ENCODE results near the gene NQO2.

DNA sequence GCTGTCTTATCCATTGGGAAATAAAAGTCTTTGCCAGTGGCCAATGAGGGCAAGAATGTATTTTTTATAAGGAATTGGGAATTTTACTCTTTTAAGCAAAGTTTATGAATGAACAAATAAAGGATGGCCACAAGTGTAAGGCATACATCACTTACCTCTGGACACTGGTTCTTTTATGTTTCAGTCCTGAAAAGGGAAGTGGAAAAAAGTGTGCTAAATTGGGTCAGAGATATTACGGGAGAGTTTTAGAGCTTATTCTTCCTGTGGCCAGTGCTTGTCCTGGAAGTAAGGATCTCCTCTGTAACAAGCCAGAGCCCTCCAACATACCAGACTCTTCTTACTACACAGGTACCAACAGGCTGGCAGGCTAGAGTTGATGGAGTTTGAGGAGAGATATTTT lies 46.1 kb downstream of the NQO2 start:
- no peak for TF ChIP-seq EZH2 (IDR thresholded peaks at IDR 0.05; ENCODE audit: borderline replicate concordance, low read length)
- TF ChIP-seq, protein P1, sequence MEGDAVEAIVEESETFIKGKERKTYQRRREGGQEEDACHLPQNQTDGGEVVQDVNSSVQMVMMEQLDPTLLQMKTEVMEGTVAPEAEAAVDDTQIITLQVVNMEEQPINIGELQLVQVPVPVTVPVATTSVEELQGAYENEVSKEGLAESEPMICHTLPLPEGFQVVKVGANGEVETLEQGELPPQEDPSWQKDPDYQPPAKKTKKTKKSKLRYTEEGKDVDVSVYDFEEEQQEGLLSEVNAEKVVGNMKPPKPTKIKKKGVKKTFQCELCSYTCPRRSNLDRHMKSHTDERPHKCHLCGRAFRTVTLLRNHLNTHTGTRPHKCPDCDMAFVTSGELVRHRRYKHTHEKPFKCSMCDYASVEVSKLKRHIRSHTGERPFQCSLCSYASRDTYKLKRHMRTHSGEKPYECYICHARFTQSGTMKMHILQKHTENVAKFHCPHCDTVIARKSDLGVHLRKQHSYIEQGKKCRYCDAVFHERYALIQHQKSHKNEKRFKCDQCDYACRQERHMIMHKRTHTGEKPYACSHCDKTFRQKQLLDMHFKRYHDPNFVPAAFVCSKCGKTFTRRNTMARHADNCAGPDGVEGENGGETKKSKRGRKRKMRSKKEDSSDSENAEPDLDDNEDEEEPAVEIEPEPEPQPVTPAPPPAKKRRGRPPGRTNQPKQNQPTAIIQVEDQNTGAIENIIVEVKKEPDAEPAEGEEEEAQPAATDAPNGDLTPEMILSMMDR (IDR thresholded peaks at IDR 0.05; ENCODE audit: low read length): no peak
